Gastrocnemius medialis (tissue), 4 donors: ENCODE data around the gene CCDC127.

Experiments used
- POLR2A ChIP-seq, 2 donors: fragments of 450-650 bp; IDR thresholded peaks; one replicate each; pipeline ENCODE4 v1.6.1; 2017; ENCODE audit warnings: antibody characterized with exemption in 2 of 2, mild to moderate bottlenecking in 2 of 2, moderate library complexity in 2 of 2
- TF ChIP-seq, protein P1 (sequence below), 5 experiments: fragments of 450-650 bp in 3 of 5; fragments of 200-600 bp in 2 of 5; sonication (generic) in 2 of 5; IDR thresholded peaks in 4 of 5; conservative IDR thresholded peaks in 1 of 5; 1 replicate in 4 of 5; 2 replicates in 1 of 5; pipeline ENCODE4 v1.5.1; 2016 to 2019; ENCODE audit warnings: antibody characterized with exemption in 5 of 5, mild to moderate bottlenecking in 3 of 5, moderate library complexity in 3 of 5

DNA sequence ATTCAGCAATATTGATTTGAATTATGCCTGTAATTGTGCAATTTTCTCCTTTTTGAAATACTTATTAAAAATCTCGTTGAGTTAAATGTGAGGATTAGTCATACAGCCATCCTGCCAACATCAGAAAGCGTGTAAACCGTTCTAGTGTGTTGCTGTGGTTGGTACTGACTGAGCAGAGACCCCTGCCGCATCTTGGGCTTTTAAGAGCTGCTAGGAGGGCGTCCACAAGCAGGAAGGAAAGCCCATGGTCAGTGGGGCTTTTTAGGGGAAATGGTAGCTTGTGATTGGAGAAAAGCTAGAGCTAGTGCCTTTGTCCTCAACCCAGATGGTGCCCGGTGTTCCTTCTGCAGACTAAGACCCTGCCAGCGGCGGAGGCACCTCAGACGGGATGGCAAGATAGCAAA is 1.5 kb upstream of the CCDC127 start:
- TF ChIP-seq POLR2A (IDR thresholded peaks at IDR 0.05), result no peak
- TF ChIP-seq, protein P1, sequence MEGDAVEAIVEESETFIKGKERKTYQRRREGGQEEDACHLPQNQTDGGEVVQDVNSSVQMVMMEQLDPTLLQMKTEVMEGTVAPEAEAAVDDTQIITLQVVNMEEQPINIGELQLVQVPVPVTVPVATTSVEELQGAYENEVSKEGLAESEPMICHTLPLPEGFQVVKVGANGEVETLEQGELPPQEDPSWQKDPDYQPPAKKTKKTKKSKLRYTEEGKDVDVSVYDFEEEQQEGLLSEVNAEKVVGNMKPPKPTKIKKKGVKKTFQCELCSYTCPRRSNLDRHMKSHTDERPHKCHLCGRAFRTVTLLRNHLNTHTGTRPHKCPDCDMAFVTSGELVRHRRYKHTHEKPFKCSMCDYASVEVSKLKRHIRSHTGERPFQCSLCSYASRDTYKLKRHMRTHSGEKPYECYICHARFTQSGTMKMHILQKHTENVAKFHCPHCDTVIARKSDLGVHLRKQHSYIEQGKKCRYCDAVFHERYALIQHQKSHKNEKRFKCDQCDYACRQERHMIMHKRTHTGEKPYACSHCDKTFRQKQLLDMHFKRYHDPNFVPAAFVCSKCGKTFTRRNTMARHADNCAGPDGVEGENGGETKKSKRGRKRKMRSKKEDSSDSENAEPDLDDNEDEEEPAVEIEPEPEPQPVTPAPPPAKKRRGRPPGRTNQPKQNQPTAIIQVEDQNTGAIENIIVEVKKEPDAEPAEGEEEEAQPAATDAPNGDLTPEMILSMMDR (IDR thresholded peaks at IDR 0.05 in 4 of 5, conservative IDR thresholded peaks at IDR 0.05 in 1 of 5), result no peak
